Activated CD8-positive, alpha-beta memory T cell treated with anti-CD3 and anti-CD28 coated beads for 48 hours (primary cell): Measurements from ENCODE around the gene SAMD14.
"Not testable (repeated sequence)": the region's sequence is repeated elsewhere in the genome, so short reads cannot be mapped to it uniquely, and the experiment has no call there.

ENCODE experiments used
- DNase-seq, 3 experiments: peaks; one replicate each; pipeline ENCODE4 v3.0.0-alpha.2; 2020; ENCODE audit warnings: low read depth in 2 of 3, low spot score in 2 of 3

SAMD14 gene

GRCh38 chr17:50076591-50077235 is 53.2 kb downstream of the SAMD14 start:
- DNase-seq: no peak

GRCh38 chr17:50076221-50076590 is 53.8 kb downstream of the SAMD14 start:
- no peak for DNase-seq

GRCh38 chr17:50075446-50076032 is 54.4 kb downstream of the SAMD14 start:
- DNase-seq: no peak

- DNase-seq: no peak
Measured at GRCh38 chr17:50074227-50074626, 55.7 kb downstream of the SAMD14 start.

- no peak for DNase-seq
Measured at GRCh38 chr17:50072925-50073324, 57.0 kb downstream of the SAMD14 start.

GRCh38 chr17:50072130-50072529 is 57.8 kb downstream of the SAMD14 start:
- DNase-seq: no peak

GRCh38 chr17:50071692-50072091 is 58.3 kb downstream of the SAMD14 start:
- DNase-seq: no peak

- no peak for DNase-seq
Measured at GRCh38 chr17:50070908-50071680, 58.9 kb downstream of the SAMD14 start.

- DNase-seq: no peak
Measured at GRCh38 chr17:50067996-50068395, 62.0 kb downstream of the SAMD14 start.

GRCh38 chr17:50066995-50067394 is 63.0 kb downstream of the SAMD14 start:
- DNase-seq: no peak

GRCh38 chr17:50065056-50065455 is 64.9 kb downstream of the SAMD14 start:
- no peak for DNase-seq

- DNase-seq: no peak
Measured at GRCh38 chr17:50064253-50065001, 65.5 kb downstream of the SAMD14 start.

GRCh38 chr17:50063561-50064252 is 66.3 kb downstream of the SAMD14 start:
- no peak for DNase-seq

GRCh38 chr17:50062293-50063243 is 67.4 kb downstream of the SAMD14 start:
- no peak for DNase-seq

GRCh38 chr17:50061713-50062045 is 68.3 kb downstream of the SAMD14 start:
- DNase-seq: not testable (repeated sequence)

GRCh38 chr17:50060951-50061712 is 68.8 kb downstream of the SAMD14 start:
- no peak for DNase-seq
